ENCODE results near the gene MTMR4.

DNA sequence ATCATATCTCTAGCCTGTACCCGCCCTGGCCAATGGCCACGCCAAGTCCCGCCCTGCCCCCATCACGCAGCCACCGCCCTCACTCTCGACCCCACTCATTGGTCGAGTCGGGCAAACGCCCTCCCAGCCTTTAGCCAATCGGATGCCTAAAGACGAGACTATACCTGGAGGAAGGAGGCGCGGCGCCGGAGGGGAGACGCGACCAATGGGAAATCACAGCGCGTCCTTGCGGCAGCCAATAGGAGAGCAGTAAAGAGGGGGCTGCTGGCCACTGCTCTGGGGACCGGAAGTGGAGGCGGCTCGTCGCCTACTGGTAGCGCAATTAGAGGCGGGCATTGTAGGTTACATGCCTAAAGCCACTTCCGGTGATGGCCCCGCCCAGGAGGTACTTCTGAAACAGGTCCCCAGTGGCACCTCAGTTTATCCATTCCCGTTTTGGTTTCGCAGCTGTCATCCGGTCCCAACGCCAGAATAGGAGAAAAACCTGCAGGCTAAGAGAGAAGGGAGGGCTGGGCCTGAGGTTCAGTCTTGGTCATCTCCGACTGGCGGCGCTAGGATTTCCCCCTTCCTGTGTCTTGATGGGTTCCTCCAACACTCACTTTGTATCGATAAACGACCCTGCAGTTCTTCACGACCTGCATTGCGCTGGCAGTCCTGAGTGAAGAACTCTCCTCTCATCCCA, 3.6 kb upstream of the MTMR4 start:
- TF ChIP-seq POLR2AphosphoS5 (IDR thresholded peaks at IDR 0.05; ENCODE audit: low read depth, low read length) = peak; percentile 75
- TF ChIP-seq CTCF (IDR thresholded peaks at IDR 0.05 in 2 of 3, conservative IDR thresholded peaks at IDR 0.05 in 1 of 3; ENCODE audit: borderline replicate concordance in 1 of 3, insufficient read depth in 1 of 3, low read depth in 2 of 3, low read length in 2 of 3) = no peak
- no peak for TF ChIP-seq EZH2phosphoT487 (IDR thresholded peaks at IDR 0.05; ENCODE audit: borderline replicate concordance)
- TF ChIP-seq POLR2A (IDR thresholded peaks at IDR 0.05; ENCODE audit: borderline replicate concordance, extremely low read depth, insufficient read depth, insufficient read length) = peak; percentile 42
- TF ChIP-seq TCF7L2 (IDR thresholded peaks at IDR 0.05; ENCODE audit: borderline replicate concordance, extremely low read depth, insufficient read depth, insufficient read length) = peak; percentile 56
- TF ChIP-seq ZBTB33 (IDR thresholded peaks at IDR 0.05; ENCODE audit: extremely low read depth, insufficient replicate concordance, low read length) = no peak
- no peak for TF ChIP-seq CEBPB (IDR thresholded peaks at IDR 0.05; ENCODE audit: low read depth)
- TF ChIP-seq REST (IDR thresholded peaks at IDR 0.05; ENCODE audit: low read depth) = no peak
- no peak for TF ChIP-seq FOSL1 (IDR thresholded peaks at IDR 0.05; ENCODE audit: low read depth)
- TF ChIP-seq EZH2 (IDR thresholded peaks at IDR 0.05) = no peak
- TF ChIP-seq CBX3 (IDR thresholded peaks at IDR 0.05; ENCODE audit: low read depth) = no peak
- no peak for TF ChIP-seq JUND (IDR thresholded peaks at IDR 0.05)
